ENCODE data around the gene ABHD16B.

- no peak for TF ChIP-seq CTCF (IDR thresholded peaks at IDR 0.05; ENCODE audit: low read length)
- no peak for TF ChIP-seq EZH2 (IDR thresholded peaks at IDR 0.05; ENCODE audit: borderline replicate concordance, low read length)
Measured at GRCh38 chr20:63850689-63851547, 10.4 kb upstream of the ABHD16B start.
